GM19025 (cell line): ENCODE measurements around the gene CHP1.
"Not testable (repeated sequence)": the region's sequence is repeated elsewhere in the genome, so short reads cannot be mapped to it uniquely, and the experiment has no call there.

Experiments
- ATAC-seq: cut with Tn5 transposase; IDR thresholded peaks from one replicate; pipeline ENCODE4 v1.9.1; 2021; ENCODE audit warnings: mild to moderate bottlenecking, low read depth, moderate library complexity; ENCODE audit not compliant: unreplicated experiment

CHP1 gene

GRCh38 chr15:41230650-41231421 is at the start of gene CHP1, which contains the start of gene EXD1:
Gene CHP1, plus strand, starts transcription at chr15:41231268. Its CDS starts 115 bp downstream, at chr15:41231383.
Gene EXD1, minus strand, starts transcription at chr15:41230757. Its CDS starts 4,182 bp downstream, at chr15:41226575.
- peak; percentile 97 for ATAC-seq

DNA sequence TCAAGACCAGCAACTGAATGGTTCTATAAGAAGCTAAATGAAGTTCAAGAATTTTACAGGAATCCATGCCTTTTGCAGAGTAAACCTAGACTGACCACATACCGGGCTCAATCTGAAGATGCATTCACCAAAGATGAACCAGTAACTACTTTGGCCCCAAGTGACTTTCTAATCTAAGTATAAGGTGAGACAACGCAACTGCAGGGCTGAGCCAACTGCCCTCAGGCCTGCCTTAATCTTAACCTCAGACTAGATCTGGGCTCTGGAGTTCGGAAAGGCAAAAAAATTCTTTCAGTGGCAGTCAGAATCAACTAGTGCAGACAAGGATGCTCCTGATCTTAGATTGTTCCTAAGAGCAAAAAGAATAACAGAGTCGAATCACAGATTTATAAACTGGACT is 48.8 kb upstream of the CHP1 start:
- no peak for ATAC-seq

GRCh38 chr15:41183581-41183980 is 47.5 kb upstream of the CHP1 start:
- no peak for ATAC-seq

DNA sequence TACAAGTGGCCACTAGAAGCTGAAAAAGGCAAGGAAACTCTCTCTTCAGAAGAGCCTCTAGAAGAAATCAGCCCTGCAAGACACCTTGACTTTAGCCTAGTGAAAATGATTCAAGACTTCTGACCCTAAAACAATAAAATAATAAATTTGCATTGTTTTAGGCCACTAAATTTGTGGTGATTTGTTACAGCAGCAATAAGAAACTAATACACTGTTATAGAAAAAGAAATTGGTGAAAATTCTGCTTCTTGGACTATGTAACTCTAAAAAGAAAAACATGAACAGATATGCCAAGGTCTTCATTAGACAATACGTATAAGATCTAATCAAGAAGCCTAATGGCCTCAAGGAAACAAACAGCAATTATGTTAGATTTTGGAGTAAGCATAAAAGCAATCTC is 36.6 kb upstream of the CHP1 start:
- no peak for ATAC-seq

GRCh38 chr15:41199470-41199869 is 31.6 kb upstream of the CHP1 start:
- no peak for ATAC-seq

GRCh38 chr15:41203395-41203794 is 27.7 kb upstream of the CHP1 start:
- ATAC-seq: no peak

- ATAC-seq: no peak
These were observed 25.8 kb upstream of the CHP1 start for GRCh38 chr15:41205315-41205714.

GRCh38 chr15:41207687-41208448 is 23.2 kb upstream of the CHP1 start:
- ATAC-seq: no peak

GRCh38 chr15:41215708-41216107 is 15.4 kb upstream of the CHP1 start:
- ATAC-seq: no peak

DNA sequence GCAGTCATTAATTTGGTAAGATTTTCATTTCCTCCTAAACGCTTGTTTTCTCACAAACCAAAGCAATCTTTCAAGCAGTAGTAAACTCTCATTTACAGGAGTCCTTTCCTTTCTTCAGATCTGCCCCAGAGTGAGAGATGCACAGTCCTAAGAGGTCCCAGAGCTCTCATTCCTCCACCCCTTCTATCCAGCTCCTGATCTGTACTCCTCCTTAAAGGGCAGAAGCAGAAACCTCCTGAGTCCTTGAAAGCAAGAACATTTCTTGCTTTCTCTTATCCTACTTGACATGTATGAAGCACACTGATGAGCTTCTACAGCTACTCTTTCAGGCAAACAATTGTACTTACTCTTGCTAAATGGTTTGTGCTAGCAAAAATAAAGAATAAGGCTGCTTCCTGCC is 12.2 kb upstream of the CHP1 start:
- no peak for ATAC-seq

- ATAC-seq: no peak
These were observed 11.7 kb upstream of the CHP1 start for GRCh38 chr15:41219381-41219780.

GRCh38 chr15:41230345-41230649 is 771 bp upstream of the CHP1 start:
- ATAC-seq: no peak

- peak; percentile 33 for ATAC-seq
These were observed 556 bp downstream of the CHP1 start for GRCh38 chr15:41231422-41232226.

GRCh38 chr15:41233367-41233771 is 2.3 kb downstream of the CHP1 start:
- no peak for ATAC-seq

DNA sequence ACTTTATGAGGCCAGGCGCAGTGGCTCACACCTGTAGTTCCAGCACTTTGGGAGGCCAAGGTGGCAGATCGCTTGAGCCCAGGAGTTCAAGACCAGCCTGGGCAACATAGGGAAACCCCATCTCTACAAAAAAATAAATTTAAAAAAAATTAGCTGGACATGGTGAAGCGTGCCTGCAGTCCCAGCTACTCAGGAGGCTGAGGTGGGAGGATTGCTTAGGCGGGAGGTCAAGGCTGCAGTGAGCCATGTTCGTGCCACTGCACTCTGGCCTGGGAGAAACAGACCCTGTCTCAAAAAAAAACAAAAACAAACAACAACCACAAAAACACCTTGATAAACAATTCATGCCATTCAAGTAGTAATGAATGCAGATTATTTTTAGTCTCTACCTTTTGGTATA is 4.2 kb downstream of the CHP1 start:
- not testable (repeated sequence) for ATAC-seq

DNA sequence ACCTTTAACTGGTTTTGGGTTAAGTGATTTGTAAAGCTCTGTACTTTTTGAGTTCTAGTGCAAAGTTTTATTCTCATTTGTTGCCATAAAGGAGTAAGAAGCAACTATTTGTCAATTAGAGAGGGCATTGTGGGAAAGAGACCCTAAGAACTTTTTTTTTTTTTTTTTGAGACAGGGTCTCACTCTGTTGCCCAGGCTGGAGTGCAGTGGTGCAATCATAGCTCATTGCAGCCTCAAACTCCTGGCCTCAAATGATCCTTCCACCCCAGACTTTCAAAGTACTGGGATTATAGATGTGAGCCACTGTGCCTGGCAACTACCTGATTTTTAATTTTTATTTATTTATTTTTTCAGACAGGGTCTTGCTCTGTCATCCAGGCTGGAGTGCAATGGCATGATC is 4.9 kb downstream of the CHP1 start:
- ATAC-seq: no peak

DNA sequence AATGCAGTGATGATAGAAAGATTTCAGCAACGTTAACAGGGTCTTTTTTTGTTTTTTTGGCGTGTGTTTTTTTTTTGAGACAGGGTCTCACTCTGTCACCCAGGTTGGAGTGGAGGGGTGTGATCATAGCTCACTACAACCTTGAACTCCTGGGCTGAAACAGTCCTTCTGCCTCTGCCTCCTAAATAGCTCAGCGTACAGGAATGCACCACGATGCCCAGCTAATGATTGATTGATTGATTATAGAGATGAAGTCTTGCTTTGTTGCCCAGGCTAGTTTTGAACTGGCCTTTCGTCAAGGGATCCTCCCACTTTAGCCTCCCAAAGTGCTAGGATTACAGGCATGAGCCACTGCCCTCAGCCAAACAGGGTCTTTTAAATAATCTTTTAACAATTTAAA is 7.0 kb downstream of the CHP1 start:
- no peak for ATAC-seq

- ATAC-seq: no peak
These were observed 10.3 kb downstream of the CHP1 start for GRCh38 chr15:41241221-41241964.

DNA sequence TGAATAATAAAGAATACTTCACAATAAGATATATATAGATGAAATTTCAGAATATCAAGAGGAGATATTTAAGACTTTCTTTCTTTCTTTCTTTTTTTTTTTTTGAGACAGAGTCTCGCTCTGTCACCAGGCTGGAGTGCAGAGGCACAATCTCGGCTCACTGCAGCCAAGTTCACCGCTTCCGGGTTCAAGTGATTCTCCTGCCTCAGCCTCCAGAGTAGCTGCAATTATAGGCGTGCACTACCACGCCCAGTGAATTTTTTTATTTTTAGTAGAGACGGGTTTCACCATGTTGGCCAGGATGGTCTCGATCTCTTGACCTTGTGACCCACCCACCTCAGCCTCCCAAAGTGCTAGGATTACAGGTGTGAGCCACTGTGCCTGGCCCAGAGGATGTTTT is 19.7 kb downstream of the CHP1 start:
- not testable (repeated sequence) for ATAC-seq

DNA sequence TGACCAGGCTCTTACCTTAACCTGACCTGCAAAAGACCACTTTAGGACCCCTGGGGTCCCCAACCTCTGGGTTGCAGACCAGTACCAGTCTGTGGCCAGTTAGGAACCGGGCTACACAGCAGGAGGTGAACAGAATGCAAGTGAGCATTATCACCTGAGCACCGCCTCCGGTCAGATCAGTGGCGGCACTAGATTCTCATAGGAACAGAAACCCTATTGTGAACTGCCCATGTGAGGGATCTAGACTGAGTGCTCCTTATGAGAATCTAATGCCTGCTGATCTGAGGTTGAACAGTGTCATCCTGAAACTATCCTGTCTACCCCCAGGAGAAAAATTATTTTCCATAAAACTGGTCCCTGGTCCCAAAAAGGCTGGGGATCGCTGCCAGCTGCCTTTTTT is 20.3 kb downstream of the CHP1 start:
- ATAC-seq: no peak
